HCT116 (cell line): ENCODE measurements around the gene NDC80. TPM values are rescaled to one million over a fixed set of nuclear protein-coding genes. Genes with fewer than 3 reads are reported as not detected.
A peak's percentile ranks its signal among the peaks of the same experiment; 100 is the strongest.

Source experiments
- ATAC-seq: fragments of 200-7000 bp; cut with Tn5 transposase; 2 replicates; pipeline ENCODE4 v1.9.1; 2020; ENCODE audit warnings: mild to moderate bottlenecking, moderate library complexity
- BruUV-seq: library from RNA; stranded (reverse); fragments of 400-500 nt; replicated peaks from 2 replicates; lab custom pipeline; 2021; lab: Mats Ljungman, UMichigan
- CTCF ChIA-PET: fragments of 300-600 bp; sonication (Branson Sonifier 250); formaldehyde crosslinking; loops from one replicate; lab custom pipeline; 2021; ENCODE audit warnings: antibody characterized with exemption; lab: Charles Lee
- POLR2A ChIA-PET: fragments of 300-600, 350-600 bp; sonication (Branson Sonifier 250); formaldehyde crosslinking; loops from one replicate; lab custom pipeline; 2021; ENCODE audit warnings: antibody characterized with exemption; lab: Charles Lee
- RAD21 ChIA-PET, 2 experiments: fragments of 300-600 bp; sonication (Branson Sonifier 250); formaldehyde crosslinking; loops; one replicate each; lab custom pipeline; 2023; ENCODE audit warnings: low total read pairs in 2 of 2; ENCODE audit not compliant: uncharacterized antibody in 2 of 2, unreplicated experiment in 2 of 2, low non-redundant PET in 1 of 2; lab: Charles Lee
- DNase-seq: peaks from one replicate; pipeline ENCODE4 v3.0.0-alpha.2; 2010; ENCODE audit warnings: low read depth, low spot score
- H2AFZ ChIP-seq: fragments of 200-600 bp; shearing (Covaris generic), sonication (generic); 2 replicates; pipeline ENCODE4 v1.6.1; 2017; ENCODE audit warnings: low read depth, mixed run types, mixed read lengths, antibody characterized with exemption, low read length; ENCODE audit not compliant: poor library complexity, severe bottlenecking
- H3K27ac ChIP-seq: 2 replicates; pipeline ENCODE4 v1.5.1; 2012; ENCODE audit warnings: low read depth, low read length
- H3K27me3 ChIP-seq: fragments of 200-600 bp; sonication (generic); 2 replicates; pipeline ENCODE4 v1.6.1; 2016; ENCODE audit warnings: mixed run types, low read length, mixed read lengths; ENCODE audit not compliant: insufficient read depth
- H3K36me3 ChIP-seq, 2 experiments: fragments of 200-500 bp in 1 of 2; fragments of 200-600 bp in 1 of 2; sonication (Bioruptor generic) in 1 of 2; sonication (generic) in 1 of 2; 2 replicates each; pipeline versions ENCODE4 v1.5.1 to v1.6.1; 2014 to 2016; ENCODE audit warnings: low read length in 2 of 2, inconsistent platforms in 1 of 2, mixed read lengths in 1 of 2, mixed run types in 1 of 2; ENCODE audit not compliant: insufficient read depth in 2 of 2, control insufficient read depth in 1 of 2
- H3K4me1 ChIP-seq, 2 experiments: fragments of 200-600 bp in 1 of 2; sonication (generic) in 1 of 2; 2 replicates each; pipeline versions ENCODE4 v1.5.1 to v1.6.1; 2012 to 2017; ENCODE audit warnings: low read length in 2 of 2, inconsistent platforms in 1 of 2, mild to moderate bottlenecking in 1 of 2, mixed read lengths in 1 of 2, mixed run types in 1 of 2, moderate library complexity in 1 of 2; ENCODE audit not compliant: insufficient read depth in 2 of 2, control insufficient read depth in 1 of 2
- H3K4me2 ChIP-seq: fragments of 200-600 bp; sonication (generic); 2 replicates; pipeline ENCODE4 v1.6.1; 2017; ENCODE audit warnings: mixed run types, low read length, mixed read lengths
- H3K4me3 ChIP-seq, 2 experiments: fragments of 200-600 bp in 1 of 2; sonication (generic) in 1 of 2; replicated peaks in 1 of 2; 2 replicates each; pipeline ENCODE4 v1.5.1; 2011 to 2016; ENCODE audit warnings: low read length in 2 of 2, control low read depth in 1 of 2, low read depth in 1 of 2, mild to moderate bottlenecking in 1 of 2, mixed read lengths in 1 of 2, mixed run types in 1 of 2
- H3K79me2 ChIP-seq: fragments of 200-600 bp; sonication (generic); 2 replicates; pipeline ENCODE4 v1.6.1; 2017; ENCODE audit warnings: mild to moderate bottlenecking, mixed run types, low read length, moderate library complexity, mixed read lengths; ENCODE audit not compliant: insufficient read depth
- H3K9ac ChIP-seq: fragments of 200-600 bp; sonication (generic); 2 replicates; pipeline ENCODE4 v1.6.1; 2016; ENCODE audit warnings: low read length, mixed read lengths
- H3K9me2 ChIP-seq: fragments of 200-600 bp; sonication (generic), shearing (Covaris generic); 2 replicates; pipeline ENCODE4 v1.6.1; 2017; ENCODE audit warnings: mixed run types, mild to moderate bottlenecking, moderate library complexity; ENCODE audit not compliant: insufficient read depth
- H3K9me3 ChIP-seq, 2 experiments: fragments of 200-500 bp in 1 of 2; fragments of 200-600 bp in 1 of 2; sonication (Bioruptor generic) in 1 of 2; sonication (generic) in 1 of 2; 2 replicates each; pipeline ENCODE4 v1.6.1; 2014 to 2017; ENCODE audit warnings: low read length in 2 of 2, mixed read lengths in 2 of 2, inconsistent platforms in 1 of 2, low read depth in 1 of 2, mild to moderate bottlenecking in 1 of 2, mixed run types in 1 of 2, moderate library complexity in 1 of 2; ENCODE audit not compliant: control insufficient read depth in 1 of 2, insufficient read depth in 1 of 2
- H4K20me1 ChIP-seq: fragments of 200-600 bp; sonication (generic), shearing (Covaris generic); 2 replicates; pipeline ENCODE4 v1.6.1; 2017; ENCODE audit warnings: mixed run types, mild to moderate bottlenecking, moderate library complexity; ENCODE audit not compliant: insufficient read depth
- CBX3 ChIP-seq: IDR thresholded peaks from 2 replicates; pipeline ENCODE4 v1.6.1; 2012; ENCODE audit warnings: low read depth
- CEBPB ChIP-seq: IDR thresholded peaks from 2 replicates; pipeline ENCODE4 v1.6.1; 2012; ENCODE audit warnings: low read depth
- EGR1 ChIP-seq: IDR thresholded peaks from 2 replicates; pipeline ENCODE4 v1.6.1; 2012; ENCODE audit warnings: low read depth
- ELF1 ChIP-seq: IDR thresholded peaks from 2 replicates; pipeline ENCODE4 v1.6.1; 2012; ENCODE audit warnings: low read depth, borderline replicate concordance
- EZH2phosphoT487 ChIP-seq: fragments of 200-600 bp; IDR thresholded peaks from 2 replicates; pipeline ENCODE4 v1.6.1; 2018; ENCODE audit warnings: antibody characterized with exemption, borderline replicate concordance
- FOSL1 ChIP-seq: IDR thresholded peaks from 2 replicates; pipeline ENCODE4 v1.6.1; 2012; ENCODE audit warnings: low read depth
- JUND ChIP-seq: IDR thresholded peaks from 2 replicates; pipeline ENCODE4 v1.6.1; 2012
- POLR2A ChIP-seq: IDR thresholded peaks from 2 replicates; pipeline ENCODE4 v1.7.0; 2011; ENCODE audit warnings: borderline replicate concordance; ENCODE audit not compliant: insufficient read depth, insufficient read length; ENCODE audit errors: extremely low read depth
- SP1 ChIP-seq: IDR thresholded peaks from 2 replicates; pipeline ENCODE4 v1.6.1; 2012; ENCODE audit warnings: low read depth
- SRF ChIP-seq: IDR thresholded peaks from 2 replicates; pipeline ENCODE4 v1.6.1; 2012; ENCODE audit warnings: low read depth
- TCF7L2 ChIP-seq: IDR thresholded peaks from 2 replicates; pipeline ENCODE4 v1.7.0; 2011; ENCODE audit warnings: borderline replicate concordance, inconsistent platforms; ENCODE audit not compliant: insufficient read depth, insufficient read length; ENCODE audit errors: extremely low read depth
- ZFX ChIP-seq: fragments of 450-650 bp; IDR thresholded peaks from 2 replicates; pipeline ENCODE4 v1.6.1; 2017
- ZNF274 ChIP-seq: fragments of 200-500 bp; sonication (Bioruptor generic); IDR thresholded peaks from 2 replicates; pipeline ENCODE4 v1.6.1; 2014; ENCODE audit warnings: mild to moderate bottlenecking, low read depth, low read length, inconsistent platforms
- intact Hi-C: fragments of 100-400 bp; cut with micrococcal nuclease; formaldehyde crosslinking; loops from 2 replicates; pipeline ENCODE4 v1.10.0; 2022
- total RNA-seq: library from RNA; stranded (reverse); gene quantifications from one replicate; pipeline ENCODE4 v1.2.1, GENCODE V29; 2021; ENCODE audit not compliant: unreplicated experiment
- TF ChIP-seq, protein P1 (sequence below): IDR thresholded peaks from 2 replicates; pipeline ENCODE4 v1.6.1; 2012; ENCODE audit warnings: low read depth
- TF ChIP-seq, protein P2 (sequence below): IDR thresholded peaks from 2 replicates; pipeline ENCODE4 v1.6.1; 2012
- TF ChIP-seq, protein P3 (sequence below), 3 experiments: fragments of 200-600 bp in 1 of 3; sonication (generic) in 1 of 3; IDR thresholded peaks in 2 of 3; conservative IDR thresholded peaks in 1 of 3; 2 replicates each; pipeline ENCODE4 v1.5.1; 2012 to 2017; ENCODE audit warnings: low read depth in 2 of 3, low read length in 2 of 3, antibody characterized with exemption in 1 of 3, borderline replicate concordance in 1 of 3, control low read depth in 1 of 3, mild to moderate bottlenecking in 1 of 3, mixed read lengths in 1 of 3, mixed run types in 1 of 3, moderate library complexity in 1 of 3; ENCODE audit not compliant: insufficient read depth in 1 of 3

NDC80 gene
- total RNA-seq, 1 experiment from 2014 or later = 46.0 TPM

DNA sequence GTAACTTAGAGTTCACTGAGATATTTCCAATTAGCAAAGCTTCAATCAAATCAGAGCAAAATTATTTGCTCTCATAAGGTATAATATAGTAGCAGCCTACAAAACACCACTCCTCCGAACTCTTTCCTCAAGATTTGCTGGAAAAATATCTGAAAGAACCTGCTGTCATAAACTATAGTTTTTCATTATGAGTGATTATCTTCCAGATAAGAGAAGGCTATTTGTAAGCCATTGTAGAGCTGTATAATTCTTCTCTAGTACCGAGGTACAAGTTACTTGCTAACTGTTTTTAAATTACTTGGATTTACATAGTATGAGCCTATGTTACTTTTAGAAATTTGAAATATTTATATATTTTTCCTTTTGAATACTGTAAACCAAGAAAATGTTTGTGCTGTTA, 2.1 kb downstream of the NDC80 start:
- Histone ChIP-seq H3K9me2 (no peaks in the 10 kb centered on the region), H3K9ac (0 out of 2 replicates have a peak overlapping the region, but pooled peaks have one; percentile 85), H3K27ac (no peak overlapping the region), H3K9me3 (no peaks in the 10 kb centered on the region), H3K79me2 (peaks cover 70% of the 10 kb centered on the region), H3K4me3 (no peak overlapping the region), H4K20me1 (no peaks in the 10 kb centered on the region), H3K4me1 (peaks cover 8 to 16% of the 10 kb centered on the region in 2 experiments; a peak in 3 of 4 replicates), H3K36me3 (peaks cover 22 to 28% of the 10 kb centered on the region in 2 experiments), H3K27me3 (no peaks in the 10 kb centered on the region), H2AFZ (no peak overlapping the region), H3K4me2 (peak overlapping the region; percentile 86; the same call in 1 of the 2 replicates)
- TF ChIP-seq EGR1 = no peak
- TF ChIP-seq CBX3 = no peak
- TF ChIP-seq ELF1 = no peak
- TF ChIP-seq SRF = no peak
- TF ChIP-seq, protein P1, sequence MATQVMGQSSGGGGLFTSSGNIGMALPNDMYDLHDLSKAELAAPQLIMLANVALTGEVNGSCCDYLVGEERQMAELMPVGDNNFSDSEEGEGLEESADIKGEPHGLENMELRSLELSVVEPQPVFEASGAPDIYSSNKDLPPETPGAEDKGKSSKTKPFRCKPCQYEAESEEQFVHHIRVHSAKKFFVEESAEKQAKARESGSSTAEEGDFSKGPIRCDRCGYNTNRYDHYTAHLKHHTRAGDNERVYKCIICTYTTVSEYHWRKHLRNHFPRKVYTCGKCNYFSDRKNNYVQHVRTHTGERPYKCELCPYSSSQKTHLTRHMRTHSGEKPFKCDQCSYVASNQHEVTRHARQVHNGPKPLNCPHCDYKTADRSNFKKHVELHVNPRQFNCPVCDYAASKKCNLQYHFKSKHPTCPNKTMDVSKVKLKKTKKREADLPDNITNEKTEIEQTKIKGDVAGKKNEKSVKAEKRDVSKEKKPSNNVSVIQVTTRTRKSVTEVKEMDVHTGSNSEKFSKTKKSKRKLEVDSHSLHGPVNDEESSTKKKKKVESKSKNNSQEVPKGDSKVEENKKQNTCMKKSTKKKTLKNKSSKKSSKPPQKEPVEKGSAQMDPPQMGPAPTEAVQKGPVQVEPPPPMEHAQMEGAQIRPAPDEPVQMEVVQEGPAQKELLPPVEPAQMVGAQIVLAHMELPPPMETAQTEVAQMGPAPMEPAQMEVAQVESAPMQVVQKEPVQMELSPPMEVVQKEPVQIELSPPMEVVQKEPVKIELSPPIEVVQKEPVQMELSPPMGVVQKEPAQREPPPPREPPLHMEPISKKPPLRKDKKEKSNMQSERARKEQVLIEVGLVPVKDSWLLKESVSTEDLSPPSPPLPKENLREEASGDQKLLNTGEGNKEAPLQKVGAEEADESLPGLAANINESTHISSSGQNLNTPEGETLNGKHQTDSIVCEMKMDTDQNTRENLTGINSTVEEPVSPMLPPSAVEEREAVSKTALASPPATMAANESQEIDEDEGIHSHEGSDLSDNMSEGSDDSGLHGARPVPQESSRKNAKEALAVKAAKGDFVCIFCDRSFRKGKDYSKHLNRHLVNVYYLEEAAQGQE = no peak
- TF ChIP-seq JUND = no peak
- TF ChIP-seq, protein P2, sequence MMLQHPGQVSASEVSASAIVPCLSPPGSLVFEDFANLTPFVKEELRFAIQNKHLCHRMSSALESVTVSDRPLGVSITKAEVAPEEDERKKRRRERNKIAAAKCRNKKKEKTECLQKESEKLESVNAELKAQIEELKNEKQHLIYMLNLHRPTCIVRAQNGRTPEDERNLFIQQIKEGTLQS = no peak
- no peak for TF ChIP-seq ZFX
- no peak for TF ChIP-seq FOSL1
- no peak for TF ChIP-seq POLR2A
- no peak for TF ChIP-seq SP1
- TF ChIP-seq EZH2phosphoT487 = no peak
- TF ChIP-seq ZNF274 = no peak
- TF ChIP-seq, protein P3, sequence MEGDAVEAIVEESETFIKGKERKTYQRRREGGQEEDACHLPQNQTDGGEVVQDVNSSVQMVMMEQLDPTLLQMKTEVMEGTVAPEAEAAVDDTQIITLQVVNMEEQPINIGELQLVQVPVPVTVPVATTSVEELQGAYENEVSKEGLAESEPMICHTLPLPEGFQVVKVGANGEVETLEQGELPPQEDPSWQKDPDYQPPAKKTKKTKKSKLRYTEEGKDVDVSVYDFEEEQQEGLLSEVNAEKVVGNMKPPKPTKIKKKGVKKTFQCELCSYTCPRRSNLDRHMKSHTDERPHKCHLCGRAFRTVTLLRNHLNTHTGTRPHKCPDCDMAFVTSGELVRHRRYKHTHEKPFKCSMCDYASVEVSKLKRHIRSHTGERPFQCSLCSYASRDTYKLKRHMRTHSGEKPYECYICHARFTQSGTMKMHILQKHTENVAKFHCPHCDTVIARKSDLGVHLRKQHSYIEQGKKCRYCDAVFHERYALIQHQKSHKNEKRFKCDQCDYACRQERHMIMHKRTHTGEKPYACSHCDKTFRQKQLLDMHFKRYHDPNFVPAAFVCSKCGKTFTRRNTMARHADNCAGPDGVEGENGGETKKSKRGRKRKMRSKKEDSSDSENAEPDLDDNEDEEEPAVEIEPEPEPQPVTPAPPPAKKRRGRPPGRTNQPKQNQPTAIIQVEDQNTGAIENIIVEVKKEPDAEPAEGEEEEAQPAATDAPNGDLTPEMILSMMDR (IDR thresholded peaks at IDR 0.05 in 2 of 3, conservative IDR thresholded peaks at IDR 0.05 in 1 of 3; ENCODE audit: borderline replicate concordance in 1 of 3, insufficient read depth in 1 of 3, low read depth in 2 of 3, low read length in 2 of 3) = no peak
- TF ChIP-seq TCF7L2 = no peak
- no peak for TF ChIP-seq CEBPB
- POLR2A ChIA-PET = no interaction called here
- intact Hi-C loops = loop anchor here (5.0 kb wide), 1 partner anchor 84 kb away; the partner anchor contains the start of gene SMCHD1
- DNase-seq = no peak
- no TSS peak for BruUV-seq
- CTCF ChIA-PET = interaction anchor here (0.5 kb wide), 1 partner anchor 10 kb away, joined by 3 read pairs; no protein-coding TSS in a partner anchor
- RAD21 ChIA-PET = interaction anchor here in 1 of 2 experiments (0.5 kb wide), 1 partner anchor 85 kb away, joined by 3 read pairs; no protein-coding TSS in a partner anchor
- no peak for ATAC-seq
